HG02943 (cell line): ENCODE results near the gene KIAA1671.
"Not testable (repeated sequence)": the region's sequence is repeated elsewhere in the genome, so short reads cannot be mapped to it uniquely, and the experiment has no call there.

ENCODE experiments used
- ATAC-seq: cut with Tn5 transposase; IDR thresholded peaks from one replicate; pipeline ENCODE4 v1.9.1; 2021; ENCODE audit warnings: mild to moderate bottlenecking, low read depth, moderate library complexity; ENCODE audit not compliant: unreplicated experiment

KIAA1671 gene

GRCh38 chr22:24951942-24952836 lies at the start of gene KIAA1671:
Gene KIAA1671 (plus strand): TSS chr22:24952716. CDS start chr22:25028000, 75,284 bp downstream.
- ATAC-seq: no peak

DNA sequence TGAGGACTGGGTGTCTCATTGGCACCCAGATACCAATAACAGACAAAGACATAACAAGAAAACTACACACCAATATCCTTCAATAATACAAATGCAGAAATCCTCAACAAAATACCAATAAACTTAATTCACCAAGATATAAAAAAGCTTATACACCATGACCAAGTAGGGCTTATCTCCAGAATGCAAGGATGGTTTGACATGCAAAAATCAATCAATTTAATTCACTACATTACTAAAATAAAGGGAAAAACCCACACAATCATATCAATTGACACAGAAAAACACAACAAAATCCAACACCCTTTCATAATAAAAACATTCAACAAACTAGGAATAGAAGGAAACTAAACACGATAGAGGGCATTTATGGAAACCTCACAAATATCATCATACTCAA lies 46.6 kb upstream of the KIAA1671 start:
- no peak for ATAC-seq

- not testable (repeated sequence) for ATAC-seq
These were observed 45.4 kb upstream of the KIAA1671 start for GRCh38 chr22:24907101-24907500.

GRCh38 chr22:24920029-24920428 lies 32.5 kb upstream of the KIAA1671 start:
- no peak for ATAC-seq

DNA sequence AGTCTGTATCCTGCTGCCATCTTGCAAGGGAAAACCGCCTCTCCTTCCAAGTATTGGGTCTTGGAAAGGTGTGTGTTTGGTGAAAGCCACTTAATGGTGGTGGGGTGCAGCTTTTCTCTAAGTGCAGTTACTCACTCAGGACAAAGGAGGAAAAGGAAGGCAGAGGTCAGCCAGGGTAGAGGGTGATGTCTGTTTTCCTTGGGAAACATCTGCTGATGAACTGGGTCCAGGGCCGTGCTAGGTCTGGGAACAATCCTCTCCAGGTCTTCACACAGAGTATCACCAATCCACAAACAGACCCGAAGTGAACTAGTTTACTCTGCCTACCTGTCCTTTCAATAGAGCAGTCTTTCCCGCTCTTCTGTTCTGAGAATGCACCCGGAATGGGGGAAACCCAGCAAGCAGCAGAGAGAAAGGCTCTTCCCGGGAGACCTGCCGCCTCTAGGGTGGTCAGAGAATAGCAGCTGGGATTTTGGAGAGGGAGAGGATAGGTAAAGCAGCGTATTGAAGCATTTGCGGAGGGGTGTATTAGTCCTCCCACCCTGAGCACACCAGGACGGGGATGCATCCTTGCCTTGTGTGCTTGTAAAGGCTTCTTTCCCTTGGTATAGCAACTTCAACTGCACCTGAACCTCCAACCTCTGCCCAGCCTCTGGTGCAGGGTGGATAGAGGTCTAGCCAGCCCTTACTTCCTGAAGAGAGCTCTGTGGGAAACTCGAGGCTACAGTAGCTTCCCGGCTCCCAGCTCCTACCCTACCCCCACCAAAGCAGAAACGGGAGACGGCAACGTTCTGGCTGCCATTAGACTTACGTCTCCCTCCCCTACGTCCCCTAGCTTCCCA lies 26.7 kb upstream of the KIAA1671 start:
- no peak for ATAC-seq

GRCh38 chr22:24926428-24926725 lies 26.1 kb upstream of the KIAA1671 start:
- no peak for ATAC-seq

GRCh38 chr22:24926849-24927579 lies 25.5 kb upstream of the KIAA1671 start:
- ATAC-seq: no peak

DNA sequence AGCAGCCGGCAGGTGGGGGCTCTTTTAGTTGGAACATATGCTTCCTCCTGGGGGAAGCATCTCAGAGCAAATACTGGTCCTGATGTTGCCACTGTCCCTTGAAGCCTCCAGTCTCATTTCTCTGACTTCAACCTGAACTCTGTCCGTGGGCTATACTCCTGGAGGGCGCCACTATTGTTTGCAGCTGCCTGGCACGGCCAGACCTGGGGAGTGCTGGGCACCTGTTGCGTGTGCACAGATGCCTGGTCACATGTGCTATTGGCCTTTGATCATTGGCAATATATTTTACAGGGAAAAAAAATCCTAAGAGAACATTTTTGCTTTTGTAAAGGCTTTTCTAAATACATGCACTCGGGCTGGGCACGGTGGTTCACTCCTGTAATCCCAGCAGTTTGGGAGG lies 24.2 kb upstream of the KIAA1671 start:
- no peak for ATAC-seq

- ATAC-seq: no peak
These were observed 21.8 kb upstream of the KIAA1671 start for GRCh38 chr22:24930678-24931077.

DNA sequence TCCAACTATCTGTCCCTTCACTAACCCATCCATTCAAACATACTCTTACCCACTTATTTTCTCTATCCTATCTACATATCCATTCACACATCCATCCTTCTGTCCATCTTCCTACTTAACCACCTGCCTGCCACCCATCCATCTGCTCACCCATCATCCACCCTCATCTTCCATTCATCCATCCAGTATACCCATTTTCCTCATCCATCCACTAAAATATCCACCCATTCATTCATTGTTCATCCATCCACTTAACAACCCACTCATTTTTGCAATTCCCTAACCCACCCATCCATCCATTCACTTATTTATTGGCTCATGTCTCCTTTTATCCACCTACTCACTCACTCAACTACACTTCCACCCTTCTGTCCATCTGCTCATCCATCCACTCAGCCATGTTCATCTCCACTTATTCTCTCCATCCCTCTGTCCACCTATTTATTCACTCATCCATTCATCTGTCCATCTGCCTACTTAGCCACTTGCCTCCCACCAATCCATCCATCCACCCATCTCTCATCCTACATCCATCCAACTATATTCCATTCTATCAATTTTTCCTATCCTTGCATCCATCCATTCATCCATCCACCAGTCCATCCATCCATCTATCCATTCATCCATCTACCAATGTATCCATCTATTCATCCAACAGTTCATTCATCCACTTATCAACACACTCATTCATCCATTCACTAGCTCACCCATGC lies 16.6 kb upstream of the KIAA1671 start:
- no peak for ATAC-seq

- ATAC-seq: no peak
These were observed 15.4 kb upstream of the KIAA1671 start for GRCh38 chr22:24937114-24937513.

- no peak for ATAC-seq
These were observed 13.7 kb upstream of the KIAA1671 start for GRCh38 chr22:24938741-24939341.

DNA sequence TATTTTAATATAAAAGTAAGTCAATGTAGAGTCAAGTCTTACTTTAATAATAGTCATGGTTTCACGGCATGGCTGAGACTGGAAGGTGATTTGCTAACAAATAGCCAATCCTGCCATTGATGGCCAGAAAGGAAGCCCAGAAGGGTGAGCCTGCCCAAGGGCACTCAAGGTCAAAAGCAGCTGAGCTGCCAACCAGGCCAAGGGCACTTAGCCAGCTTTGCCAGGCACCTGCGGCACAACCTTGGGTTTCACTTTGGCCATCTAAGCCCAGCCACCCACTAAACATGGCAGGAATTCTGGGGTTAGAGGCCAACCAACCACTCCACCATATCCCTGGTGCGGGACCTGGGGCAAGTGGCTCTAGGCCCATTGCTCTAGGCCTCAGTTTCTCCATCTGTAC lies 10.2 kb upstream of the KIAA1671 start:
- no peak for ATAC-seq

- ATAC-seq: no peak
These were observed 8.1 kb upstream of the KIAA1671 start for GRCh38 chr22:24944217-24944937.

DNA sequence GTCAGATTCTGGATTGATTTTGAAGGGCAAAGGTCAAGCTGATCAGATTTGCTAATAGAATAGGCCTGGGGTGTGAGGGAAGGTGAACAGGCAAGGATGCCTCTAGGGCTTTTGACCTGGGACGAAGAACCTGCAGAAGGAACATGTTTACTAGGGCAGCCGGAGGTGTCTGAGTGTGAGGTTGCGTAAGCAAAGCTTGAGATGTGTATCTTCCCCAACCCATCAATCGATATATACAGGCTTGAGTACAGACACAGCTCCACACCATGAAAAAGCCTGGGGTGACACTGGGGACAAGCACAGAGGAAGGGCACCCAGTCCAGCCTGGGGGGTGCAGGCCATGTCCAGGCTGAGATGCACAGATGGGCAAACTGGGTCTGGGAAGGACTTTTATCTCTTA lies 7.1 kb upstream of the KIAA1671 start:
- ATAC-seq: no peak

- ATAC-seq: no peak
These were observed 5.1 kb upstream of the KIAA1671 start for GRCh38 chr22:24947383-24947782.

DNA sequence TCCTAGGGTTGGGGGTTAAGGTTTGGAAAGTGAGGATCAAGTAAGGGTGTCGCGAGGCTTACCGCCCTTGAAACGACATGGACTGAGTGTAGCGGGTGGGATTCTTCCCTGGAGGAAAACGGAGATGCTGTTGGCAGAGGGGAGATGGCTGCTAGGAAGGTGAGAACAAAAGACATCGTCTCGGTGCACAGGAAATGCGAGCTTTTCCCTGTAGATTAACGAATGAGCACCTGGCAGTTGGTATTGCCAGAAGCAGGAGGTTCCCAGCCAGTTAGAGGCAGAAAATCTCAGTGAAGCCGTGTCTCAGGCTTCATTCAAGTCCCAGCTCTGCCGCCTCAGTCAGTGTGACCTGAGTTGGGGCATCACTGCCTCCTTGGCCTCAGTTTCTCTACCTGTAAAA lies 4.6 kb upstream of the KIAA1671 start:
- no peak for ATAC-seq

DNA sequence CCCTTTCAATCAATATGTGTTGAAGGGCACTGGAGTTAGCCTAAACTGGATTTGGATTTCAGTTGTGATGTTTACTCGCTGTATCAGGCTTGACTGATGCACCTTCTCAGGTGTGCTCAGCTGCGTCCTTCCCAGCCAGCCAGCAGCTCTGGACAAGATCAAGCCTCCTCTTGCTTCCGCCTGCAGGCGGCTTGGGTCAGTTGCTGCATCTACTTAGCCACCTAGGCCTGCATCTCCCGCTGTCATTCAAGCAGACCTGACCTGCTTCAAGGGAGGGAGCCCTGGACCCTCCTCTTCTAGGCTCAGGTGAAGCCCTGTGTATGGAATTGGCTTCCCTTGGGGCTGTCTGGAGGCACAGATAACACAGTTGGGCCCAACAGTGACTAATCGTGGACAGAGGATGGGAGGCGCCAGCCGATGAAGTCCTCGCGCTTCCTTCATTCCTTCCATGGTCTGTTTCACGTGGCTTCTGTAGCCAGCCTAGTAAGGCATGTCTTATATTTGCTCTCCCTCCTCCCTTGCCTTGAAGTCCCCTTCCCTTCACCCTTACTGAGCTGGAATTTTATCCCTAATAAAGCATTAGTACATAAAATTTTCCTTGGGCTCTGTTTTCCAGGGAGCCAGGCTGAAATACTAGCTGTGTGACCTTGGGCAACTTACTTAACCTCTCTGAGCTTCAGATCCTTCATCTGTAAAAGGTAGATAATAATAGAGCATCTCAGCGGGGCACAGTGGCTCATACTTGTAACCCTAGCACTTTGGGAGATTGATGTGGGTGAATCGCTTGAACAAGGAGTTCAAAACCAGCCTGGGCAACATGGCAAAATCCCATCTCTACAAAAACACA lies 3.9 kb upstream of the KIAA1671 start:
- ATAC-seq: no peak
